T-helper 2 cell treated with Interferon-gamma antibody and Interleukin-4, amounts not matched to agents 5 μg/mL and 100 μg/mL, for 36 hours (primary cell): ENCODE measurements around the gene MBOAT1.
A peak's percentile ranks its signal among the peaks of the same experiment; 100 is the strongest.

Experiments used
- DNase-seq: peaks from one replicate; pipeline ENCODE4 v3.0.0; 2021; ENCODE audit warnings: low spot score
- H3K27ac Mint-ChIP-seq: one replicate; pipeline ENCODE4 v1.8.0; 2021; ENCODE audit warnings: mild to moderate bottlenecking, mixed read lengths
- H3K27me3 Mint-ChIP-seq: one replicate; pipeline ENCODE4 v1.8.0; 2021; ENCODE audit warnings: low read depth, mixed read lengths
- H3K36me3 Mint-ChIP-seq: one replicate; pipeline ENCODE4 v1.8.0; 2021; ENCODE audit warnings: low read depth, mixed read lengths
- H3K4me1 Mint-ChIP-seq: one replicate; pipeline ENCODE4 v1.8.0; 2021; ENCODE audit warnings: low read depth, mixed read lengths
- H3K4me3 Mint-ChIP-seq: one replicate; pipeline ENCODE4 v1.8.0; 2022; ENCODE audit warnings: mild to moderate bottlenecking, moderate library complexity, mixed read lengths
- H3K9me3 Mint-ChIP-seq: one replicate; pipeline ENCODE4 v1.8.0; 2021; ENCODE audit warnings: mixed read lengths

MBOAT1 gene

DNA sequence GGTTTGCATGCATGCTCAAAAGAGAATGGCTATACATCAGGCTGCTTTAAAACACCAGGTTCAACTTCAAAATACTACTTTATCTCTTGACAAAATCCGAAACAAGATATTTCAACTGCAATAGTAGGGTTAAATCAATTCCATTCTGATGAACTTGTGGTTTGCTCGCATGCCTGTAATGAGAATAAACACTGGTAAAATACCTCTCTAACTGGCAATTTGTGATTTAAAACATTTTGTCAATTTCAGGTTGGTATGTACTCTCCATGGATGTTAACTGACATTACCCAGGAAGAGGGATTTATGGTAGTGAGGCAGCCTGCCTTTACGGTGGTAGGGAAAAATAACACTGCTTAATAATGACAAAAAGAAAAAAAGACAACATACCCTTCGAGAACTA, 74.4 kb downstream of the MBOAT1 start:
- H3K27me3 Mint-ChIP-seq: no peaks in the 10 kb centered on the region
- H3K36me3 Mint-ChIP-seq: peaks cover 43% of the 10 kb centered on the region
- no peak overlapping the region for H3K4me3 Mint-ChIP-seq
- H3K9me3 Mint-ChIP-seq: no peaks in the 10 kb centered on the region
- no peak for DNase-seq
- H3K4me1 Mint-ChIP-seq: peaks cover 14% of the 10 kb centered on the region
- H3K27ac Mint-ChIP-seq: no peak overlapping the region

- Mint-ChIP-seq H3K4me1 (peaks cover 14% of the 10 kb centered on the region), H3K4me3 (no peak overlapping the region), H3K27ac (no peak overlapping the region), H3K27me3 (no peaks in the 10 kb centered on the region), H3K9me3 (no peaks in the 10 kb centered on the region), H3K36me3 (peaks cover 45% of the 10 kb centered on the region)
- no peak for DNase-seq
These were observed 75.0 kb downstream of the MBOAT1 start for GRCh38 chr6:20137240-20137639.

GRCh38 chr6:20135677-20136268, 76.5 kb downstream of the MBOAT1 start:
- peaks cover 13% of the 10 kb centered on the region for H3K4me1 Mint-ChIP-seq
- H3K4me3 Mint-ChIP-seq: no peak overlapping the region
- H3K36me3 Mint-ChIP-seq: peaks cover 42% of the 10 kb centered on the region
- H3K27ac Mint-ChIP-seq: no peak overlapping the region
- DNase-seq: no peak
- H3K9me3 Mint-ChIP-seq: no peaks in the 10 kb centered on the region
- H3K27me3 Mint-ChIP-seq: no peaks in the 10 kb centered on the region

- peaks cover 39% of the 10 kb centered on the region for H3K36me3 Mint-ChIP-seq
These were observed 77.7 kb downstream of the MBOAT1 start for GRCh38 chr6:20134613-20135012.

DNA sequence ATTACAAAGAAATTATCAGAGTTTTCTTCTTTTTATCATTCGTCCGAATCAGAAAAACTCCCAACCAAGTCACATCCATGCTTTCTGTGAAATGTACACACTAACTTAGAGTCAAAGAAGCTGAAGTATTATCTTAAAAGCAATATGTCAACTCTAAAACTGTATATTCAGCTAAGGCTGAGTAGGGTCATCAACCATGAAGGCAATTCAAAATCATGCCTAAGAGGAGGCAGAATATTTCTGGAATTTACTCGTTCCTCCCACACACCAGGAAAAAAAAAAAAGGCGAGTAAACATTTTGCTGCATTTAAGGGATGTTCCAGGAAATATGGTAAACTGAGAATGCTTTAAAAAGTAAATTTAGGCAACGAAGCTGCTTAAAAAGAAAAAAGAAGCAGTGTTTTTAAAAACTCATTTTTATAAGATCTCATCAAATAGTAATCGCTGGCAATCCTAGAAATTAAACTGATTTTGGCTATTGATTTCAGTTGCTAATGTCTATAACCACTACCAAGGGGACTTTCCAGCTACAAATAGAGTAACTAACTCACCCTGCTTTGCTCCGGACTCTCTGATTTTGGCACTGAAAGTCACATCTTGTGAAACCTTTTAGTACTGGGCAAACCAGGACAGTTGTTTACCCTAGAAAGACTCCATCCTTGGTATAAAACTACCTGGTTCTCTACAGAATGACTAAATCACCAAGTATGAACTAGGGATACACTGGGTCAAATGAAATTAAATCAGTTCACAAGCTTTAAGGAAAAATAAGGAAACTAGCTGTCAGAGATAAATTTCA, 82.8 kb downstream of the MBOAT1 start:
- Mint-ChIP-seq H3K4me3 (no peak overlapping the region), H3K36me3 (peaks cover 46% of the 10 kb centered on the region)

More at GRCh38 chr6:20134613-20135012, 77.7 kb downstream of the MBOAT1 start:
- Mint-ChIP-seq H3K9me3 (no peaks in the 10 kb centered on the region), H3K4me1 (peaks cover 13% of the 10 kb centered on the region), H3K27ac (no peak overlapping the region), H3K4me3 (no peak overlapping the region), H3K27me3 (no peaks in the 10 kb centered on the region)
- no peak for DNase-seq

DNA sequence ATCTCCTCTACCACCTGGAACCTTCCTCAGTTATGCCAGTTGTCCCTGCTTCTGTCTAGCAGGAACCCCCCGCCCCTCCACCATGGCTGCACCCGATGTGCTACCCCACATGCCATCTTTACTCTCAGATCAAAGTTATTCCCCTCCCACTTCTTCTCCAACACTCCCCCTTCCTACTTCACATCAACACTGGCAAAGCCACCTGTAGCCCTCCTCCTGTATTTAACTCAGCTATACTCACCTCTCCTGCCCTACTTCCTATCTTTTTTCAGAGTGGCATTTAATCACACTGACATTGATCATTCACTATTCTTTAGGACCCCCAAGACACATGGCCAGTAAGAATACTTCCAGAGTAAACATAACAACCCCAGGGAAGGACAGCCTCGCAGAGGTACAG, 84.3 kb downstream of the MBOAT1 start:
- no peaks in the 10 kb centered on the region for H3K27me3 Mint-ChIP-seq
- H3K27ac Mint-ChIP-seq: peak overlapping the region; percentile 2
- no peaks in the 10 kb centered on the region for H3K9me3 Mint-ChIP-seq
- H3K4me1 Mint-ChIP-seq: peaks cover 12% of the 10 kb centered on the region
- no peak for DNase-seq
- H3K36me3 Mint-ChIP-seq: peaks cover 49% of the 10 kb centered on the region
- H3K4me3 Mint-ChIP-seq: no peak overlapping the region

More for the DNA sequence above, 82.8 kb downstream of the MBOAT1 start:
- Mint-ChIP-seq H3K27ac (no peak overlapping the region), H3K9me3 (no peaks in the 10 kb centered on the region), H3K27me3 (no peaks in the 10 kb centered on the region), H3K4me1 (peaks cover 16% of the 10 kb centered on the region)
- no peak for DNase-seq

- Mint-ChIP-seq H3K27me3 (no peaks in the 10 kb centered on the region), H3K4me1 (peaks cover 12% of the 10 kb centered on the region), H3K4me3 (no peak overlapping the region), H3K9me3 (no peaks in the 10 kb centered on the region), H3K27ac (peak overlapping the region; percentile 31), H3K36me3 (peaks cover 47% of the 10 kb centered on the region)
- peak; percentile 45 for DNase-seq
These were observed 85.2 kb downstream of the MBOAT1 start for GRCh38 chr6:20126789-20127653.

GRCh38 chr6:20126102-20126752, 86.0 kb downstream of the MBOAT1 start:
- Mint-ChIP-seq H3K27me3 (no peaks in the 10 kb centered on the region), H3K4me3 (no peak overlapping the region), H3K4me1 (peaks cover 12% of the 10 kb centered on the region), H3K9me3 (no peaks in the 10 kb centered on the region), H3K36me3 (peaks cover 50% of the 10 kb centered on the region), H3K27ac (no peak overlapping the region)
- DNase-seq: no peak

DNA sequence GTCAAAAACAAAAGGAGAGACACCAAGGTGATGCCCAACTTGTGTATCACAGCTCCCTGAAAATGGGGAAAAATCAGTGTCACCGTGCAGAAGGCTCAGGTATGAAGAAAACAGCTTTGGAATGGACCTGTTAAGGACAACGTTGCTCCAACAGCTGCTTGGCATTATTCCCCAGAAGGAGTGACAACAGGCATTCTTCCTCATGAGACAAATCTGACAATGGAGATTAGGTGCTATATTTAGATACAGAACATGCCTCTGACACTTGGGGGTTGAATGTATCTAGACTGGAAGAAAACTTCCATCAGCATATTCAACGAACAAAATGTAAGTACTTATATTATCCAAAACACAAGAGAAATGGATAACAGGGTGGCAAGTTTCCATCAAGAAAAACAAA, 87.7 kb downstream of the MBOAT1 start:
- no peaks in the 10 kb centered on the region for H3K9me3 Mint-ChIP-seq
- H3K27ac Mint-ChIP-seq: no peak overlapping the region
- DNase-seq: no peak
- peaks cover 47% of the 10 kb centered on the region for H3K36me3 Mint-ChIP-seq
- H3K4me3 Mint-ChIP-seq: no peak overlapping the region
- H3K27me3 Mint-ChIP-seq: no peaks in the 10 kb centered on the region
- peaks cover 12% of the 10 kb centered on the region for H3K4me1 Mint-ChIP-seq

GRCh38 chr6:20119485-20119884, 92.8 kb downstream of the MBOAT1 start:
- Mint-ChIP-seq H3K9me3 (no peaks in the 10 kb centered on the region), H3K4me3 (no peak overlapping the region)
- DNase-seq: no peak

DNA sequence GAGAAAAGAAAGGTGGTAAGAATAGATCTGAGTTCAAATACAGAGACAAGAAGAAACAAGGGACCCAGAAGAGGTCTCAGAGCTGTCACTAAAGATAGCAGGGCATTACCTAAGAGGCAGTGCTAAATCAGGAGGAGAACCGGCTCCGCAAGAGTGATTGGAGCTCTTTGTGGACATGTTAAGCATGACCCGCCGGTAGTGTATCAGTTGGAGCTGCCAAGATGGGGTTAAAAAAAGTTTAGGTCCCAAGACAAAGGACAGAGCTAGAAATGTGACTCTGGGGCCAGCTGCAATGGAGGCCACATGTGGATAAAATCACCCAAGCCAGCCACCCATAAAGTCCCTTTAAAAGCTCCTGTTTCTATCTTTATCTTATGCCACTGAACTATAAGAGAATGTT, 93.4 kb downstream of the MBOAT1 start:
- DNase-seq: no peak
- Mint-ChIP-seq H3K4me1 (no peaks in the 10 kb centered on the region), H3K27me3 (no peaks in the 10 kb centered on the region), H3K36me3 (peaks cover 49% of the 10 kb centered on the region), H3K4me3 (no peak overlapping the region), H3K9me3 (no peaks in the 10 kb centered on the region), H3K27ac (no peak overlapping the region)

More at GRCh38 chr6:20119485-20119884, 92.8 kb downstream of the MBOAT1 start:
- Mint-ChIP-seq H3K27ac (no peak overlapping the region), H3K27me3 (no peaks in the 10 kb centered on the region), H3K36me3 (peaks cover 49% of the 10 kb centered on the region), H3K4me1 (no peaks in the 10 kb centered on the region)

- H3K36me3 Mint-ChIP-seq: peaks cover 46% of the 10 kb centered on the region
- no peak for DNase-seq
These were observed 94.8 kb downstream of the MBOAT1 start for GRCh38 chr6:20117474-20117873.

GRCh38 chr6:20116792-20117191, 95.5 kb downstream of the MBOAT1 start:
- Mint-ChIP-seq H3K27me3 (no peaks in the 10 kb centered on the region), H3K27ac (no peak overlapping the region), H3K4me1 (peaks cover 4% of the 10 kb centered on the region), H3K9me3 (no peaks in the 10 kb centered on the region), H3K36me3 (peaks cover 45% of the 10 kb centered on the region), H3K4me3 (no peak overlapping the region)
- no peak for DNase-seq

More at GRCh38 chr6:20117474-20117873, 94.8 kb downstream of the MBOAT1 start:
- no peaks in the 10 kb centered on the region for H3K9me3 Mint-ChIP-seq
- no peak overlapping the region for H3K27ac Mint-ChIP-seq
- no peaks in the 10 kb centered on the region for H3K27me3 Mint-ChIP-seq
- no peak overlapping the region for H3K4me3 Mint-ChIP-seq
- peaks cover 3% of the 10 kb centered on the region for H3K4me1 Mint-ChIP-seq
